ENCODE measurements around the gene PXDN. TPM values are rescaled to one million over a fixed set of nuclear protein-coding genes. Genes with fewer than 3 reads are reported as not detected.

The PXDN gene
- total RNA-seq, 4 donors from 2014 or later = 9.0 to 46.2 (median 18.5) TPM

GRCh38 chr2:1791006-1791605 is 46.8 kb upstream of the PXDN start:
- H3K4me1 ChIP-seq = peaks cover 0 to 7% (median 3%) of the 10 kb centered on the region in 4 donors
- DNase-seq = no peak
- intact Hi-C loops (cut with DNase I; ENCODE audit: low total_unique reads) = no loop called here
- H3K27me3 ChIP-seq = no peaks in the 10 kb centered on the region
- TF ChIP-seq EP300 (IDR thresholded peaks at IDR 0.05; ENCODE audit: low read depth) (no peak), CTCF (IDR thresholded peaks at IDR 0.05) (no peak), POLR2AphosphoS5 (IDR thresholded peaks at IDR 0.05) (no peak), POLR2A (IDR thresholded peaks at IDR 0.05) (no peak)
- no peaks in the 10 kb centered on the region for H3K9me3 ChIP-seq
- H3K36me3 ChIP-seq = no peaks in the 10 kb centered on the region
- WGBS, 2 donors (ENCODE audit: low coverage in 1 of 2) = 55% methylated on average over 6 of the region's 6 CpGs
- in situ Hi-C loops (cut with MboI; ENCODE audit: low pct_ligation_motif_present in 1 of 4, low pct_unique_long_range_greater_than_20kb in 1 of 4, low sequenced_read_pairs in 3 of 4) = no loop called here
- peak overlapping the region in 3 of 4 donors; percentile 59 to 76 (median 66) for H3K27ac ChIP-seq
- no peak overlapping the region for H3K4me3 ChIP-seq

- in situ Hi-C loops (cut with MboI; ENCODE audit: low pct_ligation_motif_present in 1 of 4, low pct_unique_long_range_greater_than_20kb in 1 of 4, low sequenced_read_pairs in 3 of 4) (no loop called here), intact Hi-C loops (cut with DNase I; ENCODE audit: low total_unique reads) (no loop called here)
- Histone ChIP-seq H3K4me3 (no peak overlapping the region), H3K36me3 (no peaks in the 10 kb centered on the region), H3K9me3 (no peaks in the 10 kb centered on the region), H3K27me3 (no peaks in the 10 kb centered on the region), H3K4me1 (peaks cover 0 to 7% (median 3%) of the 10 kb centered on the region in 4 donors), H3K27ac (no peak overlapping the region)
- no peak for DNase-seq
- TF ChIP-seq EP300 (IDR thresholded peaks at IDR 0.05; ENCODE audit: low read depth) (no peak), POLR2AphosphoS5 (IDR thresholded peaks at IDR 0.05) (no peak), CTCF (IDR thresholded peaks at IDR 0.05) (no peak)
- 50 to 58% methylated on average over 5 to 6 of the region's 6 CpGs for WGBS, 2 donors (ENCODE audit: low coverage in 1 of 2)
These were observed 46.2 kb upstream of the PXDN start for GRCh38 chr2:1790473-1790872.

DNA sequence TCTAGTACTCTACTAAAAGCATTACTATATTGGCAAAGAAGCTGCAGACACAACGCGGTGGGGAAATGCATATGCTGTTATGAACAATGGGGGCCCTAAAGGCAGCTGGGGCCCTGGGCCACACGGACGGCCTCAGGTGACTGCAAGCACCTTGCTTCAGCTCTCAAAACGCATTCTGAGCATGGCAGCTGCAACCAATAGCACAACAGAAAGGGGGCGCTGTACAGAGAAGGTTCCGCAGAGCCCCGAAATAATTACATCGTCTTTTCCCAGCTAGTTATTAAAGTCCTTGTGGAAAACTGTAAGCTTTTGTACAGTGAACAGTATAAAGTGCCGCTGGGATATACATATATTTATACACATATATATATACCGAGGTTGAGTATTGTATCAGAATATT is 45.3 kb upstream of the PXDN start:
- H3K27ac ChIP-seq = no peak overlapping the region
- peaks cover 0 to 7% (median 3%) of the 10 kb centered on the region in 4 donors for H3K4me1 ChIP-seq
- TF ChIP-seq CTCF (IDR thresholded peaks at IDR 0.05) (no peak), POLR2AphosphoS5 (IDR thresholded peaks at IDR 0.05) (no peak), EP300 (IDR thresholded peaks at IDR 0.05; ENCODE audit: low read depth) (no peak), POLR2A (IDR thresholded peaks at IDR 0.05) (no peak)
- no peaks in the 10 kb centered on the region for H3K36me3 ChIP-seq
- 87 to 91% methylated on average over 11 of the region's 11 CpGs for WGBS, 2 donors (ENCODE audit: low coverage in 1 of 2)
- no peaks in the 10 kb centered on the region for H3K27me3 ChIP-seq
- H3K4me3 ChIP-seq = no peak overlapping the region
- no peaks in the 10 kb centered on the region for H3K9me3 ChIP-seq
- in situ Hi-C loops (cut with MboI; ENCODE audit: low pct_ligation_motif_present in 1 of 4, low pct_unique_long_range_greater_than_20kb in 1 of 4, low sequenced_read_pairs in 3 of 4) = no loop called here
- DNase-seq = no peak
- intact Hi-C loops (cut with DNase I; ENCODE audit: low total_unique reads) = no loop called here

- H3K27me3 ChIP-seq = no peaks in the 10 kb centered on the region
- in situ Hi-C loops (cut with MboI; ENCODE audit: low pct_ligation_motif_present in 1 of 4, low pct_unique_long_range_greater_than_20kb in 1 of 4, low sequenced_read_pairs in 3 of 4) (no loop called here), intact Hi-C loops (cut with DNase I; ENCODE audit: low total_unique reads) (no loop called here)
- peaks cover 0 to 7% (median 3%) of the 10 kb centered on the region in 4 donors for H3K4me1 ChIP-seq
- WGBS, 2 donors (ENCODE audit: low coverage in 1 of 2) = 86% methylated on average over 18 of the region's 18 CpGs; no CpG with 5 or more reads in 1 of the 2 donors
- no peaks in the 10 kb centered on the region for H3K9me3 ChIP-seq
- TF ChIP-seq CTCF (IDR thresholded peaks at IDR 0.05) (no peak), POLR2AphosphoS5 (IDR thresholded peaks at IDR 0.05) (no peak), EP300 (IDR thresholded peaks at IDR 0.05; ENCODE audit: low read depth) (no peak), POLR2A (IDR thresholded peaks at IDR 0.05) (no peak)
- DNase-seq = no peak
- H3K36me3 ChIP-seq = no peaks in the 10 kb centered on the region
- H3K4me3 ChIP-seq = no peak overlapping the region
- no peak overlapping the region for H3K27ac ChIP-seq
These were observed 44.2 kb upstream of the PXDN start for GRCh38 chr2:1788478-1788959.
